ENCODE data around the gene LRRC37A3.
"Not testable (repeated sequence)": the region's sequence is repeated elsewhere in the genome, so short reads cannot be mapped to it uniquely, and the experiment has no call there.

The LRRC37A3 gene

DNA sequence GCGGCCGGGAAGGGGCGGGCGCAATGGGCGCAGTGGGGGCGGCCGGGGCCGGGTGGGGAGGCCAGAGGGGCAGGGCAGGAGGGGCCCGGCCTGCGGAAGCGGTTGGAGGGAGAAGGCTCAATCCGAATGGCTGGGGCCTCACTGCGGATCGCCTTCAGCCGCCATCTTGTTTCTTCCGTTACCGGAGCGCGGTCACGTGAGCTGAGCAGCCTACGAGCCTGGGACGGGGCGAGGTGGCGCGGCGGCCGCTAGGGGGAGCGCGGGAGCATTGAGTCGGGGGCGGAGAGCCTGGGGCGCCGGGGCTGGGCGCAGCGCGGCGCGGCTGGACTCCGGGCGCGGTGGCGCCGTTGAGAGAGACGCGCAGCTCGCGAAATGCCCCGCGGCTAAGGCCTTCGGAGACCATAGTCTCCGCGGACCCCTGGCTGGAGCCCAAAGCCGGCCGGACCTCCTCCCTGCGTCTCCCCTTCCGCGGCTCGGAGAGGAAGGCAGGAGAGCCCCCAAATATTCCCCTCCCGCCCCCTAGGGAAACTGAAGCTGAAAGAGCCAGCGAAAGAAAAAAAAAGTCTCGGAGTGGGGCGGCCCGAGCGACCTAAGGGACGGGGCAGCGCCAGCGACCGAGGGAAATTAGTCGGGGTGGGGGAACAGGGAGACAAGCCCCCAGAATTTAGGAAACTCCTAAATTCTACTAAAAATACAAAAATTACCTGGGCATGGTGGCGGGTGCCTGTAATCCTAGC lies at the start of gene LRRC37A3:
Gene LRRC37A3, minus strand, starts transcription at position 190 of the 737 bp plus-strand sequence. CDS start 22,221 bp downstream, outside the sequence.
- peak; percentile 93 for DNase-seq (ENCODE audit: low spot score)

DNA sequence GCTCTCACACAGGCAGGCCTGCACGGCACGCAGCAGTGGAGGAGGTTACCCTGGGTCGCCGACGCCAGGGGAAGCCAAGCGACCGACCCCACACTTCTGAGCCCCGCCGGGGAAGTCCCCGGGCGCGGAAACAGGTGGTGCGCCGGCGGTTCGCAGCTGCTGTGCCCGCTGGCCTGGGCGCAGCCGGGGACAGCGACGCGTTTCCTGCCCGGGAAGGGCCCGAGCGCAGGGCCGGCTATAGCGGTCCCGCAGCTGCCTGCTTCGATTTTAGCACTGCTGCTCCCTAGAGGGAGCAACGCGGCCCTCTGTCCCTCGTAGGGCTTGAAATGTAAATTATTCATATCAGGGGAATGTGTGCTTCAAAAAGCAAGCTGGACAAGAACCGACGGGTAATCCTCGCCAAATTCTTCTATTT lies 46.6 kb upstream of the LRRC37A3 start:
- peak; percentile 20 for DNase-seq (ENCODE audit: low spot score)

DNA sequence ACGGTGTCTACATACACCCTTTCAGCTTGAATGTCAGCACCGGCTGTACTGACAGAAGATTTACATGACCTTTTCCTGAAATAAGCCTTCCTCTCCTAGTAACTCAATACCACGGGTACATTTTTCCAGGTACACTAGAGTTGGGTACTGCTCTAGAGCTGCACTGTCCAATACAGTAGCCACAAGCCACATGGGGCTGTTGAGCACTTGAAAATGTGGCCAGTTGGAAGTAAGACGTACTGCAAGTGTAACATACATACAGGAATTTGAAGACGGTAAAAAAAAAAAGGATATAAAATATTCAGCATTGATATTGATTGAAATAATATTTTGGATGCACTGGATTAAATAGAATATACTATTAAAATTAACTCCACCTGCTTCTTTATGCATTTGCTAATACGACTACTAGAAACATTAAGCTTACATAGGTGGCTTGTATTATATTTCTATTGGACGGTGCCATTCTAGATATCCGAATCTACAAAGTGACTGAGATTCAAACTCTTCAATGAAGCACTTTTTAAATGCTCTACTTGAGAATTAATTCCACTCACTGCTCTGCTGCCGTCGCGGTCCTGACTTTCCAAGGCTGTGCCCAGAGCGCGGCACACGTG lies 46.1 kb upstream of the LRRC37A3 start:
- not testable (repeated sequence) for DNase-seq (ENCODE audit: low spot score)

DNA sequence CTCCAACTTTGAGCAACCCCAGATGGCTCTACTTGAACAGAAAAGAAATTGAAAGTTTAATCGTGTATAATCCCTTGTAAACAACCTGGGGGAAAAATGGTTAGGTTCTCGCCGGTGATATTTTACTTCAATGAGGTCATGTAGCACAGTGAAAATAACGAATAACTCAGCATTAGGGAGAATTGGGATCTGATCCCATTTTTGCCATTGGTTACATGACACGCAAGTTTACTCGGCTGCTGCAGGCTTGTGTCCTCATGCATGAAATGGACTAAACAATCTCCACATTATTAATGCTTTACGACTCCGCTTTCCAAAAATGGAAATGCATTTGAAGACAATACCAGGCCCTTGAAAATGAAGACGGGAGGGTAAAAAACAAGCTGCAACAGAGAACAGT lies 45.5 kb upstream of the LRRC37A3 start:
- DNase-seq (ENCODE audit: low spot score), result no peak

DNA sequence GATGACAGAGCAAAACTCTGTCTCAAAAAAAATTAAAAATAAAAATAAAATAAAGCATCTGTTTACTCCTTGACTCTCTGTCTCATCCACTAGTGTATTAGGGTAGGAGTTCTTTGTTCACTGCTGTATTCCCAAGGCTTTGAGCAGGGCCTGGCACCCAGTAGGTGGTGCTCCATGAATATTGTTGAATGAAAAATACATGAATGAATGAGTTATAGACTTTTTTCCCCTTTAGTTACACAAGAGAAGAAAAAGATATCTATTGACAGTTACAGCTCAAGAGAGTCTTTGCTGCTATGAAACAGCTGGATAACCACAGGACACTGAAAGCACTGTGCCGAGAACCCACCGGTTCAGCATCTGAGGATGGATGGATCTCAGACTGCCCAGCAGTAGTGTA lies 44.5 kb upstream of the LRRC37A3 start:
- DNase-seq (ENCODE audit: low spot score), result not testable (repeated sequence)

DNA sequence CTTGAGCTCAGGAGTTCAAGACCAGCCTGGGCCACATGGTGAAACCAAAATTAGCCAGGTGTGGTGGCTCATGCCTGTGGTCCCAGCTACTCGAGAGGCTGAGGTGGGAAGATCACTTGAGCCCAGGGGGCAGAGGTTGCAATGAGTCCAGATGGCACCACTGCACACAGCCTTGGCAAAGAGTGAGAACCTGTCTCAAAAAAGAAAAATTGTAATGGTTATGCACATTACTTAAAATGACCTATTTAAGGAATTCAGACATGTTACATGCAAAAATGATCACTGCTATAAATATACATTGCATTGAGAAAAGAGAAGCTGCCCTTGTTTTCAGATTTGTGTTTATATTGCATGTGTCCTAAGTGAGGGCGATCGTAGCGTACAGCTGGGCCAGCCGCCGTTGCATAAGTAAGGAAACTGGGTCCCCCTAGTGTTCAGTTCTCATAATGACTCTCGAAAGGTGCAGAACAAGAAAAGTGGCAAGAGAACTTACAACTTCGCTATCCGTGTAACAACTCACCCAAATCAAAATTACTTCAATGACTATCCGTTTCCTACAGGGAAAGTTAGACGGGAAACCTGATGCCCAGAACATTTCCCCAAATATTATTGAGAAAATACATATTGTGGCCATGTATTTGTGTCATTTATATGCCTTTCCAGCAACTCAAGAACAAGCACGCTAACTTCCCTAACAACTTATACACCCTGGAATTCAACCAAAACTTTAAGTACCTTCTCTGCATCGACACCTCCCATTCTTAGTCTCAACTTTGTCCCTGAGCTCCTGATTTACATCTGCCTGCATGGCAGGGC lies 42.5 kb upstream of the LRRC37A3 start:
- peak; percentile 13 for DNase-seq (ENCODE audit: low spot score)

DNA sequence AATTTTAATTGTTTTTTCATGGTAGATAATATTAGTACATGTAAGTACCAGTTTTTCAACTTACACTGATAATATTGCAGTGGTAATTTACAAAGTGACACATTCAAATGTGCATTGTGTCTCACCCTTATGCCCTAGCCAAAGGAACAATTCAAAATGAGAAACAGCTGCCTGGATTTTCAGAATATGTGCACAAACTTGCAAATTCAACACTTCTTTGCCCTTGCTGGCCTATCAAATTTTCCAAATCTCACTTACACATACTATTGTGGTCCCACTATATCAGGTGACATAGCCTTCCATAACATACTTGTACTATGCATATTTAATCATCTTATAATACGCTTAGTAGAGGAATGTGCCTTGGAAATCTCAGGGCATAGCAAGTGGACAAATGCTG lies 32.6 kb upstream of the LRRC37A3 start:
- no peak for DNase-seq (ENCODE audit: low spot score)

DNA sequence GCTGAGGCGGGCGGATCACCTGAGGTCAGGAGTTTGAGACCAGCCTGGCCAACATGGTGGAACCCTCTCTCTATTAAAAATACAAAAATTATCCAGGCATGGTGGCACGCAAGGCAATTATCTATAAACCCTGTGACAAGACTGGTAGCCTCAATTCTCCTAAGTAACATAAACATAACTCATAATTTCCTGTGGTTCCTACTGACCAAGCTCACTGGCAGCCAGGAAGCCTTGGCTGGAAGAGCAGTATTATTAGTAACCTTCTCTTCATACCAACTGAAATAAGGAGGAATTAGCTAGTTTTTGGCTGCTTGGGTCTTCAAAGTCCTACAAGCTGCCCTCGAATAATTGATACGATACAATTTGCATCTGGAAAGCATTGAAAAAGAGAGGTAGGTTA lies 31.6 kb upstream of the LRRC37A3 start:
- no peak for DNase-seq (ENCODE audit: low spot score)

DNA sequence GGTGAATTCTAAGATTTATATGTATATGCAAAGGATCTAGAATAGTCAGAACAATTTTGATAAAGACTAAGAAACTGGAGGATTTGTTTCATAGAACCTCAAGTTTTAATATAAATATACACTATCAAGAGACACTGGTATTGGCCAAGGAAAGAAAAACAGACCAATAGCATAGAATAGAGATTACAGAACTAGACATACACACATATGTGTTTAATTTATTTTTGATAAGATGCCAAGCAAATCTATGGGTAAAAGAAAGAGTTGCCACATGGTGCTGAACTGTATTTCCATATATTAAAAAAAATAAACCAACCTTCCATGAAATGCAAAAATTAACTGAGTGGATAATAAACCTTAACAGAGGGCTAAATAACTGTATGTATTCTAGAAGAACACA lies 27.9 kb upstream of the LRRC37A3 start:
- no peak for DNase-seq (ENCODE audit: low spot score)

DNA sequence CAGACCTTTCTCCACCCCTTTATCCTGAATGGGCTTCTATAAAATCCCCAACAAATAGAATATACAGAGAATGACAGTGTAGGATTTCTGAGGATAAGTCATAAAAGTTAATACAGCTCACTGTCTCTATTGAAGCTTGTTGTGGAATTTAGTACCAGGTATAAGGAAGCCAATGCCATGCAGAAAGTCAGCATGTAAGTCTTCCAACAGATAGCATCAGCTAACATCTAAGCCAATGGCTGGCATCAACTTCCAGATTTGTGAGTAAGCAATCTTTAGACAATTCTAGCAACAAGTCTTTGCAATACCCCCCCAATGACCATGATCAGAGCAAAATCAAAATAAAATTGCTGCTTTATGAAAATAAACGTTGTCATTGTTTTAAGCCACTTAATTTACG lies 22.5 kb upstream of the LRRC37A3 start:
- no peak for DNase-seq (ENCODE audit: low spot score)

DNA sequence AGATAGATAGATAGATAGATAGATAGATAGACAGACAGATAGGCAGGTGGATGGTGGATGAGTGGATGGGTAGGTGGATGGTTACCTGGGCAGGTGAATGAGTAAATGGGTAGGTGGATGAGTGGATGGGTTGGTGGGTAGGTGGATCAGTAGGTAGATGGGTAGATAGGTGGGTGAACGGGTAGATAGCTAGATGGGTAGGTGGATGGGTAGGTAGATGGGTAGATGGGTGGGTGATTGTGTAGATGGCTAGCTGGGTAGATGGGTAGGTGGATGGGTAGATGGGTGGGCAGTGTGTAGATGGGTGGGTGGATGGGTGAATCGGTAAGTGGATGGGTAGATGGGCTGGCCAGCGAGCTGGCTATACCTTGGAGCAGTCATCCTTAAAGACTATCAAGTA lies 21.8 kb upstream of the LRRC37A3 start:
- DNase-seq (ENCODE audit: low spot score), result no peak

DNA sequence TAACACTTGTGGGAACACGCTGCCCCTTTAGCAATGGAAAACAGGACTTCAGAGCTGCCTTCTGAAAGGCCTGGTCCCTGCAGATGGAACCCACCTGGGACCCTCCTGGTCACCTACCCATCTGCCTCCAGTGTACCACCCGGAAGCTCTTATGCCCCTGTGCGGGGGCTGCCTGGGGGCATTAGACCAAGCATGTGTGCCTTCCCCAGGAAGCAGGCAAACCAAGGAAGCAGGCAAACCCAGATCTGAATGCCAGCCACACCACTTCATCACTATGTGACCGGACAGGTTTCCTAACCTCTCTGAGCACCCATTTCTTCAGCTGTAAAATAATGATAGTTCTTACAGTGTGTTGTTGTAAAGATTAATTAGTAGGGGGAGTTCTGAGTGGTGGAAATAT lies 20.8 kb upstream of the LRRC37A3 start:
- DNase-seq (ENCODE audit: low spot score), result no peak

DNA sequence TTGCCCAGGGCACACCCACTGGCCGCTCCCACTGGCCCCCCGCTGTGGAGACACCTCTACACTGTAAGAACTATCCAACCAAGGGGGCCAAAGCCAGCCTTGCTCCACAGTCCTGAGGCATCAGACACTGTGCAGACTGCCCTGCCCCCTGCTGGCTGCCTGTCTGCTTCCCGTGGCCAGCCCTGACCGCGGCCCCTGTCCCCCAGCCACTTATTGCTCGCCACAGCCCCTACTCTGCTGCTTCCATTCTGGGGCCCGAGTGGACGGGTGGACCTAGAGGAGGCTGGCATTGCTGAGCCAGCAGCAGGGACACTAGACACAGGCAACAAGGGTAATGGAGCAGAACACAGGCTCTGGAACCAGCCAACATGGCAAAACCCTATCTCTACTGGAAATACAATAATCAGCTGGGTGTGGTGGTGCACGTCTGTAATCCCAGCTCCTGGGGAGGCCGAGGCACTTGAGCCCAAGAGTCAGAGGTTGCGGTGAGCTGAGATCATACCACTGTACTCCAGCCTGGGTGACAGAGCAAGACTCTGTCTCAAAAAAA lies 19.7 kb upstream of the LRRC37A3 start:
- peak; percentile 22 for DNase-seq (ENCODE audit: low spot score)

DNA sequence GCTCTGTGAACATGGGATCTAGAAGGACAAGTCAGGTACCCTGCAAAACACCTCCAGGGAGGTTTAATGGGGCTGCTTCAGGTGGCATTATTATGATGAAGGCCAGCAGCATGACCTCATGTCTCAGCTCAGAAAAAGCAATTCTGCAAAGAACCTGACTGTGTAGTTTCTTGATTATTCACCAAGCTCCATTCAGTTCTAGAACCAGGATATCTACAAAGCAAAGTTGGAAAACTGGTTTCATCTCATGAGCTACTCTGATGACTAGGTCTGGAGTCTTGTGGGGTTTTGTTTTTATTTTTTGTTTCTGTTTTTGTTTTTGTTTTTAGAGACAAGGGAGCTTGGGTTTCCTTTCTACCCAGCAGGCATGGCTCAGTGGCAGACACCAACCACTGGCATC lies 19.0 kb upstream of the LRRC37A3 start:
- DNase-seq (ENCODE audit: low spot score), result no peak

DNA sequence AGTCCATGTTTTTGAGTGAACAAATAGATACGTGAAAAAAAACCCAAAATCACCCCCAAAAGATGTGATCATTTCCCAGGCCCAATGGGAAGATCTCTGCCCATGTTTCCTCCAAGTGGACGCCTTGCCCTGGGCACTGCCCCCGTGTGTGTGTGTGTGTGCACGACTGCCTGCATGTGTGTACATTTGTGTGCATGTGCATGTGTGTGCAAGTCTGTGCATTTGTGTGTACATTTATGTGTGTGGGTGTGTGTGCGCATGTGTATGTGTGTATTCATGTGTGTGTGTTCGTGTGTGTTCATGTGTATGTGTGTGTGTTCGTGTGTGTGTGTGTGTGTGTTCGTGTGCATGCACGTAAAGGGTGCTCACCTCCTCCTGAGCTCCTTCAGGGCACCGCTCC lies 16.8 kb upstream of the LRRC37A3 start:
- no peak for DNase-seq (ENCODE audit: low spot score)

DNA sequence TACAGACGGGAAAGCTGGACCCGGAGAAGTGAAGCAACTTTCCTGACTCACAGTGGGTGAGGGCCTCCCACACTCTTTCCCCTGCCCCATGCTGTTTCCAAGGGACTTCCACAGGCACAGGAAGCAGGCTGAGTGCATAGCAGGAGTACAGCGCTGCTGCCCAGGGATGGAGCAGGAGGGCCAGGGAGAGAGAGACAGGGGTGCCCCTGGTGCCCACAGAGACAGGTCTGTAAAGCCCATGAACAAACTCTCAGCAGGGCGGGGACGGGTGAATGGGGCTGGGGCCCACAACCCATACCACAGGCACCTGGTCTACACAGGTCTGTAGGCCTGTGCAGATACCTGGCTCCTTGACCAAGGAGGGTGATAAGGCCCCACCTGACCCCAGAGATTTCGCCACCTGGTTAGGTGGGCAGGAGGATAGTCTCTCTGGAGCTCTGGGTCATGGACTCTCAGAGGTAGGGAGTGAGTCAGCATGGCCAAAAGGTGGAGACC lies 15.1 kb upstream of the LRRC37A3 start:
- not testable (repeated sequence) for DNase-seq (ENCODE audit: low spot score)

DNA sequence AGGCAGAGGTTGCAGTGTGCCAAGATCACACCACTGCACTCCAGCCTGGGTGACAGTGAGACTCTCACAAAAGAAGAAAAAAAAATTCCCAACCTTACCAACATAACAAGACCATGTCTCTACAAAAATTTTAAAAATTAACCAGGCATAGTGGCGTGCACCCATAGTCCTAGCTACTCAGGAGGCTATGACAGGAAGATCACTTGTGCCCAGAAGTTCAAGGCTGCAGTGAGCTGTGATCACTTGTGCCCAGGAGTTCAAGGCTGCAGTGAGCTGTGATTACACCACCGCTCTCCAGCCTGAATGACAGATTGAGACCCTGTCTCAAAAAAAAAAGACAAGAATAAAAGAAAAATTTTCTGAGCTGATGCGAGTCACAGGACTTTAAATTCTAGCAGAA lies 13.6 kb upstream of the LRRC37A3 start:
- DNase-seq (ENCODE audit: low spot score), result not testable (repeated sequence)

DNA sequence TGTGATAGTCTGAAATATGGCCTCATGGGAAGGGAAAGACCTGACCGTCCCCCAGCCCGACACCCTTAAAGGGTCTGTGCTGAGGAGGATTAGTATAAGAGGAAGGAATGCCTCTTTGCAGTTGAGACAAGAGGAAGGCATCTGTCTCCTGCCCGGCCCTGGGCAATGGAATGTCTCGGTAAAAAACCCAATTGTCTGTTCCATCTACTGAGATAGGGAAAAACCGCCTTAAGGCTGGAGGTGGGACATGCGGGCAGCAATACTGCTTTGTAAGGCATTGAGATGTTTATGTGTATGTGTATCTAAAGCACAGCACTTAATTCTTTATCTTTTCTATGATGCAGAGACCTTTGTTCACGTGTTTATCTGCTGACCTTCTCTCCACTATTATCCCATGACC lies 11.1 kb upstream of the LRRC37A3 start:
- DNase-seq (ENCODE audit: low spot score), result not testable (repeated sequence)

DNA sequence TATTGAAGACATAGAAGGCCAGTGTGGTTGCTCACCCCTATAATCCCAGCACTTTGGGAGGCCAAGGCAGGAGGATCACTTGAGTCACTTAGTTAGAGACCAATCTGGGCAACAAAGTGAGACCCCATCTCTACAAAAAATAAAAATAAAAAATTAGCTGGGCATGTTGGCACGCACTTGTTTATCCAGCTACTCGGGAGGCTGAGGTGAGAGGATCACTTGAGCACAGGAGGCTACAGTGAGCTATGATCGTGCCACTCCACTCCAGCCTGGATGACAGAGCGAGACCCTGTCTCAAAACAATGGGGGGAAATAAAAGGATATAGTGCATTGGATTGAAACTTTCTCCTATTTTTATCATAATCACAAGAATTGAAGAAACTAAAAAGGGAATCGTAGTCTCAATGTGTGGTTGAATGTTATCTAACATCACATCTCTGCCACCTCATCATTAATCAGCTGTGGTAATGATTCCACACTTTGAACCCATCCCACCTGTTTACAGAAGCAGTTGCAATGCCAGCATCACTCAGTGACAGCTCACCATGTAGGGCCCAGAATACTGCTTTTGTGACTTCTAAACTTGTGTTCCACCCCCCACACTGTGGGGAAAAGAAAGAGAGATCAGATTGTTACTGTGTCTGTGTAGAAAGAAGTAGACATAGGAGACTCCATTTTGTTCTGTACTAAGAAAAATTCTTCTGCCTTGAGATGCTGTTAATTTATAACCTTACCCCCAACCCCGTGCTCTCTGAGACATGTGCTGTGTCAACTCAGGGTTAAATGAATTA lies 10.3 kb upstream of the LRRC37A3 start:
- DNase-seq (ENCODE audit: low spot score), result not testable (repeated sequence)

DNA sequence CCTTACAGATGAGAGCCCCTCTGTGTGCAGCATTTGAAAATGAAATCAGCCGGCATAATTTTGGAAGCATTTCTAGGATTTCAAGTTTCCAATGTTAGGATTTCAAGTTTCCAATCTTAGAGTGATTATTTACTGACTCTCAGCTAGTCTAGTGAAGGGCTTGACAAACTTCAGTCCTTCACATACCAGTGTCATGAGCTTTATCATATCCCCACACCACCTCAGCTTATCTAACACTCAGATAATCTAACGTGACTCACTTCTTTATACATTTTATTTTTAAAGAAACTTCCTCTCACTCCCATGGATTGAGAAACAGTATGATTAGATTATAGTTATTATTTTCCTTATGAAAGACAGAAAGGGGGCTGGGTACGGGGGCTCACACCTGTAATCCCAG lies 9.4 kb upstream of the LRRC37A3 start:
- not testable (repeated sequence) for DNase-seq (ENCODE audit: low spot score)

DNA sequence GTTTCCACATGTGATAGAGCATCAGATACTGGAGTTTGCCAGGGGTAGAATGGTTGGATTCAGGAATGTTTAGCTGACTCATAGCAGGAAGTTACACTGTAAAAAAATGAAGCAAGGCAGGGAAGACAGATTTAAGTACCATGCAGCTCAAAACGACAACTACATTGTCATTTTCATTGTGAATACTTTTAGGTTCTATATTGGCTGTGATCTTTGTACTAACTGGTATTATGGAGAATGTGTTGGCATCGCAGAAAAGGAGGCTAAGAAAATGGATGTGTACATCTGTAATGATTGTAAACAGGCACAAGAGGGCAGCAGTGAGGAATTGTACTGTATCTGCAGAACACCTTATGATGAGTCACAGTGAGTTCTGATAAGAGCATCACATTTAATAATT lies 8.2 kb upstream of the LRRC37A3 start:
- not testable (repeated sequence) for DNase-seq (ENCODE audit: low spot score)

DNA sequence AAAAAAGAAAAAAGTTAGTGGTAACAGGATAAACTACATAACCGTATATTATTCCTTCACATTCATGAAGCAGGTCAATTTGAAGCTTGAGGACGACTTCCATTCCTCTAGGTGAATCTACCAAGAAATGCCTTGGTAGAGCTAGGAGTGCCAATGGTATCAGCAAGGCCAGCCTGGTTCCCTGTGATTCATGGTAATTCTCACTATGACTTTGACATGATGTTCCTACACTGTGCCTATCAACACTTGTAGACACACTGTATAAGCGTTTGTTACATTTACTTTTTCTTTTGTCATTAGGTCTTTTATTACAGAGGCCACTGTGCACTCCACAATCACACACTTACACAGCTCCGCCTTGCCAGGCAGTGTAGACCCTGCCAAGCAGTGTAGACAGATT lies 7.2 kb upstream of the LRRC37A3 start:
- not testable (repeated sequence) for DNase-seq (ENCODE audit: low spot score)

Data from AG08395 (cell line).